Lower leg skin (tissue), 3 donors: ENCODE data around the gene ARHGAP15.

ENCODE experiments used
- CTCF ChIP-seq, 3 donors: fragments of 450-650 bp; IDR thresholded peaks; one replicate each; pipeline ENCODE4 v1.5.1; 2016; ENCODE audit warnings: antibody characterized with exemption in 3 of 3, mild to moderate bottlenecking in 3 of 3, moderate library complexity in 2 of 3
- POLR2A ChIP-seq, 2 donors: fragments of 450-650 bp; IDR thresholded peaks; one replicate each; pipeline ENCODE4 v1.6.1; 2016 to 2017; ENCODE audit warnings: antibody characterized with exemption in 2 of 2, mild to moderate bottlenecking in 1 of 2, moderate library complexity in 1 of 2

- no peak for TF ChIP-seq CTCF (IDR thresholded peaks at IDR 0.05)
- no peak for TF ChIP-seq POLR2A (IDR thresholded peaks at IDR 0.05)
Measured at GRCh38 chr2:143231254-143231645, 102.0 kb downstream of the ARHGAP15 start.
